Measurements from ENCODE around the gene C1S. TPM values are rescaled to one million over a fixed set of nuclear protein-coding genes. Genes with fewer than 3 reads are reported as not detected.
"Not testable (repeated sequence)": the region's sequence is repeated elsewhere in the genome, so short reads cannot be mapped to it uniquely, and the experiment has no call there.

C1S gene
- total and polyA plus RNA-seq, 9 of the 15 experiments (the other 6 are each of a cell fraction or from before 2014, with no cell fraction given) = 0.08 to 0.84 (median 0.27) TPM

- POLR2A ChIA-PET = interaction anchor here (0.7 kb wide), 1 partner anchor 12 kb away, joined by 3 read pairs; no protein-coding TSS in a partner anchor
- H3K36me3 ChIP-seq (ENCODE audit: control insufficient read depth, insufficient read depth, low read length); FAIRE-seq; H3K27me3 ChIP-seq (ENCODE audit: control insufficient read depth in 2 of 2, insufficient read depth in 2 of 2, low read length in 2 of 2); H3K4me2 ChIP-seq (ENCODE audit: insufficient read depth, low read length); ATAC-seq; H3K27ac ChIP-seq (ENCODE audit: extremely low read depth, low read depth, low read length); H2AFZ ChIP-seq (ENCODE audit: low read depth, low read length); intact Hi-C loops (cut with micrococcal nuclease); H3K4me3 ChIP-seq; H3K9ac ChIP-seq (ENCODE audit: insufficient read depth in 1 of 2, low read depth in 2 of 2, low read length in 2 of 2); H4K20me1 ChIP-seq (replicated peaks; ENCODE audit: control insufficient read depth, insufficient read depth, low read length); H3K4me1 ChIP-seq (replicated peaks in 1 of 2; ENCODE audit: control insufficient read depth in 2 of 2, insufficient read depth in 2 of 2, low read length in 2 of 2); DNase-seq (ENCODE audit: extremely low read depth in 1 of 4, low spot score in 3 of 4); H3K9me3 ChIP-seq (replicated peaks; ENCODE audit: control insufficient read depth, insufficient read depth, low read depth, low read length); H3K79me2 ChIP-seq (ENCODE audit: control insufficient read depth, insufficient read depth, low read length); H3K9me1 ChIP-seq (ENCODE audit: control insufficient read depth, insufficient read depth, low read length); in situ Hi-C loops (cut with MboI); BruUV-seq (replicated peaks); CTCF ChIA-PET (ENCODE audit: low intra/inter-chr PET ratio): not testable (repeated sequence)
- 69% methylated on average over 10 of the region's 10 CpGs for WGBS (ENCODE audit: insufficient coverage, low coverage, missing lambda C conversion rate)
Measured at GRCh38 chr12:7049445-7049951, 11.0 kb upstream of the C1S start.

- ATAC-seq; in situ Hi-C loops (cut with MboI); CTCF ChIA-PET (ENCODE audit: low intra/inter-chr PET ratio); intact Hi-C loops (cut with micrococcal nuclease); H3K27me3 ChIP-seq (ENCODE audit: control insufficient read depth in 2 of 2, insufficient read depth in 2 of 2, low read length in 2 of 2); H3K4me2 ChIP-seq (ENCODE audit: insufficient read depth, low read length); H3K9me1 ChIP-seq (ENCODE audit: control insufficient read depth, insufficient read depth, low read length); BruUV-seq (replicated peaks); FAIRE-seq; DNase-seq (ENCODE audit: extremely low read depth in 1 of 4, low spot score in 3 of 4); H4K20me1 ChIP-seq (replicated peaks; ENCODE audit: control insufficient read depth, insufficient read depth, low read length); H3K9ac ChIP-seq (ENCODE audit: insufficient read depth in 1 of 2, low read depth in 2 of 2, low read length in 2 of 2); H3K79me2 ChIP-seq (ENCODE audit: control insufficient read depth, insufficient read depth, low read length); H3K4me3 ChIP-seq; H2AFZ ChIP-seq (ENCODE audit: low read depth, low read length); H3K4me1 ChIP-seq (replicated peaks in 1 of 2; ENCODE audit: control insufficient read depth in 2 of 2, insufficient read depth in 2 of 2, low read length in 2 of 2); H3K27ac ChIP-seq (ENCODE audit: extremely low read depth, low read depth, low read length); H3K9me3 ChIP-seq (replicated peaks; ENCODE audit: control insufficient read depth, insufficient read depth, low read depth, low read length); POLR2A ChIA-PET; H3K36me3 ChIP-seq (ENCODE audit: control insufficient read depth, insufficient read depth, low read length): not testable (repeated sequence)
- WGBS (ENCODE audit: insufficient coverage, low coverage, missing lambda C conversion rate) = 60% methylated on average over 1 of the region's 3 CpGs
Measured at GRCh38 chr12:7049973-7050372, 10.5 kb upstream of the C1S start.

Measured in K562 (cell line).